NCI-H2107 treated with DMSO at 0.1 percent for 48 hours (cell line): ENCODE results near the gene HADHB.
"Not testable (repeated sequence)": the region's sequence is repeated elsewhere in the genome, so short reads cannot be mapped to it uniquely, and the experiment has no call there.

Experiments used
- DNase-seq: peaks from one replicate; lab custom pipeline; 2025; ENCODE audit not compliant: unreplicated experiment; lab: John Stamatoyannopoulos, UW

The HADHB gene

GRCh38 chr2:26326514-26326913, 81.8 kb downstream of the HADHB start:
- DNase-seq: no peak

GRCh38 chr2:26327291-26328272, 82.8 kb downstream of the HADHB start:
- no peak for DNase-seq

GRCh38 chr2:26329083-26329482, 84.3 kb downstream of the HADHB start:
- DNase-seq: not testable (repeated sequence)

GRCh38 chr2:26330114-26330549, 85.4 kb downstream of the HADHB start:
- peak; percentile 71 for DNase-seq

GRCh38 chr2:26330604-26331003, 85.9 kb downstream of the HADHB start:
- DNase-seq: no peak

GRCh38 chr2:26331321-26331720, 86.6 kb downstream of the HADHB start:
- not testable (repeated sequence) for DNase-seq

GRCh38 chr2:26333293-26333692, 88.6 kb downstream of the HADHB start:
- no peak for DNase-seq

GRCh38 chr2:26335231-26335630, 90.5 kb downstream of the HADHB start:
- DNase-seq: no peak

GRCh38 chr2:26336719-26337118, 92.0 kb downstream of the HADHB start:
- no peak for DNase-seq

- no peak for DNase-seq
Observed at GRCh38 chr2:26337298-26337697, 92.6 kb downstream of the HADHB start.
